Forelimb muscle (tissue), 1 donor: Measurements from ENCODE around the gene STK38L. TPM values are rescaled to one million over a fixed set of nuclear protein-coding genes. Genes with fewer than 3 reads are reported as not detected.

Source experiments
- DNase-seq: peaks from one replicate; pipeline ENCODE4 v3.0.0-alpha.2; 2013; ENCODE audit warnings: low read depth
- polyA plus RNA-seq: library from polyadenylated mRNA; unstranded; fragments of 120-200 nt; gene quantifications from one replicate; pipeline ENCODE4 v1.2.1, GENCODE V29; 2013; ENCODE audit not compliant: insufficient read length

Gene STK38L
- polyA plus RNA-seq, 1 donor = 26.9 TPM

DNA sequence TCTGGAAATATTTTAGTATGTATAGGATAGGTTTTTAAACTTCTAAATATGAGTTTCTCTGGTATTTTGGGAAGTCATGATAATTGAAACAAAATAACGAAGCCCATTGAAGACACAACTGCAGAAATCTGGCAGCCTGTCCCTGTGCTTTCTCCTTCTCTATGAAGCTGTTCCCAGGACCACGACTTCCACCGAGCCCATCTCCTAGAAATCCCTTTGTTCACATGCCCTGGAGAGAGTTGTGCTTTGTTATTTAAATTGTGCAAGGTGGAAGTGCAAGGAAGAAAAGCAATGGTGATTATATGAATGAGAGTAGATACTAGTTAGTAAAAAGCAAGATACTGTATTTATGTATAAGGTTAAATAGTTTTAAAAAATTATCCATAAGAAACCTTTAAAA lies 32.2 kb downstream of the STK38L start:
- no peak for DNase-seq

DNA sequence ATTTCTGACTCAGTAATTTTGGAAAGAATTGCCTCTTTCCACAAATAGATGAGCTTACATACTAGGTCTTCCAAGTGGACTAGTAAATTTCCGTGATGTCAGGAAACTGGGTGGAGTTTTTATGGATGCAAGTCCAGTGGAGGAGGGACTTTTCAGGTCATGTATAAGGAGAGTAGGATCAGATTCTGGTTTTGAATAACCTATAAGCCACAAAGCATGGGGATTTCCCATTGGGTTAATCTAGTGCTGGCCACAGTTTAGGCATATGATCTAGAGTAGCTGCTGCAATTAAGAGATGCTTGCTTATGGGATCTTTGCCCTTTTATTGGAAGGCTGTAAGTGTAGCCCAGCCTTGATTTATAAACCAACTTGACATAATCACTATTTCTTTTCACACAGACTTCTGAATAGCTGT lies 33.8 kb downstream of the STK38L start:
- DNase-seq = peak; percentile 34

DNA sequence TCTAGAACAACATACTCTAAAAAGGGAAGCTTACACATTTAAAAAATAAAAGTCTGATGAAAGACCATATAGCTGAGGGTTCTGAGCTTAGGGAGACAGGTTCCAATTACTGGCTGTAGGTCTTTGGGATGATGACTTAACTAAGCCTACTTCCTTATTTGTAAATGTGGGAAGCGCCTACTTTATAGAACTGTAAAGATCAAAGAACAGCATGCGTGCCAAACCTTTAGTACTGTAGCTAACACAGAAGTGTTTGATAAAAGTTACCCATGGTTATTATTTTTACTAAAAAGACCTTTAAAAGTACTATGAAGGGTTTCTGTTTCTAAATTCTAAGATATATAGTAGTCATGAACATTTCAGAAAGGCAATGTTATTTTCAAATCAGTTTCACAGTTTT lies 35.7 kb downstream of the STK38L start:
- no peak for DNase-seq

DNA sequence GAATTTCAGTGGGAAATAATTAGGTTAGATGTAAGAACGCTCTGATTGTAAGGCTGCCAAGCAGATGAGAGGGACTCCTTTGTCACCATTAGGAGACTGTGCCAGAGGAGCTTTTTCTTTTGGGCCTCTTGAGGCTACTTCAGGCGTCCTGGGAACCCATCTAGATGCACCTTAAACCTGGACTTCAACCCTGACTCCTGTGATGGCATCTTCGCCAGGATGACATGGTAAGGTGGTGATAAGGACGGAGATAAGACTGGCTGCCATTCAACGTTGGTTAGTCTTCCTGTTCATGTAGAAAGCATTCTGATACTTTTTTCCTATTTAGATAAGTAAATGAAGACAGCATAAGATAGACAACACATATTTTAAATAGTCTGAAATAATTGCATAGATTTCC lies 36.3 kb downstream of the STK38L start:
- no peak for DNase-seq

DNA sequence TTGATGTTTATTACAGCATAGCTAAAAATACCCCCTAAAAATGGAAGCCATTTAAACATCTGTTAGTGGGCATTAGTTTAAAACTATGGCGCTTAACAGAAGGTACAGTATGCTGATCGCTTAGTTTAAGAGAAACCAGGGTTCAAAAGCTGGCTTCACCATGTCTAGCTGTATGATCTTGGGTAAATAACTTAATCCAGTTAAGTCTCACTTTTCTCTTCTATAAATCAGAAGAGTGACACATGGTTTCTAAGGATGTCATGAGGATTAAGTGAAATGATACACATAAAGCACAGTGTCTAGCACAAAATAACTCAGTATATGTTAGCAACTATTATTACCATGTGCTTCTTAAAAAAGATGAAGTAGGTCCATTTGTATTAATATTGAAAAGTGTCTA lies 38.7 kb downstream of the STK38L start:
- DNase-seq = no peak

DNA sequence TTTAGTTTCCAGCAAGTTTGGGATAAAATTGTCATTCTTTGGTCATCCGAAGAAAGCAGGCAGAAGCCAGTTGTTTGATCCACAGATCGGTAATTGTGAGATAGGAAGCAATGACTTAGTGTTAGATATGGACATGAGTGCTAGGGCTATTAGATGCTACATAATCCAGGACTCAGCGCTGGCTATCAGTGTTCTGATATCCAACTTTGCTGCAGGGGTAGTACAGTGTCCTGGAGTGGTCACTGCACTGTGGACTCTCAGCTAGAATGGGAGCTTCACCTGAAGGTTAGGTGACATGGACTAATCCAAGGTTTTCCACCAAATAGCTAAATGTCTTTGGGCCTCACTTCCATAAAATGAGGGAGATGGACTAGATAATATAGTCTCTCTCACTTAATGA lies 39.9 kb downstream of the STK38L start:
- no peak for DNase-seq

DNA sequence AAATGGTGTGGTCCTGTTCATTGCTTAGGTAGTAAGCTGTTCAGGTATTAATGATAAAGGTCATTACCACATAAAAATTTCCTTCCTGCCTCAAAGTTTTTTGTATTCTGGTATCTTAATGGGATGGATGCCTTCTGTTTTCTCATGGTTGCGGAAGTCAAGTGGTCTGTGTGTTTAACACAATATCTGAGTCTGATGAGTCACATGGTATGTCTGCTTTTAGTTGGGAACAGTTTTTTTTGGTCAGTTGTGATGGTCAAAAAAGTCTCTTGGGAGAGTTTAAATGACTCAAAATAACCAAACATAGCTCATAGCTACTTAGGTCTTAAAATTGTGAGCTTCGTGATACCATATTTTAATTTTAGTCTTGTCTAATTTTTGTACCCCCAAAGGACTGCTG lies 40.7 kb downstream of the STK38L start:
- no peak for DNase-seq

DNA sequence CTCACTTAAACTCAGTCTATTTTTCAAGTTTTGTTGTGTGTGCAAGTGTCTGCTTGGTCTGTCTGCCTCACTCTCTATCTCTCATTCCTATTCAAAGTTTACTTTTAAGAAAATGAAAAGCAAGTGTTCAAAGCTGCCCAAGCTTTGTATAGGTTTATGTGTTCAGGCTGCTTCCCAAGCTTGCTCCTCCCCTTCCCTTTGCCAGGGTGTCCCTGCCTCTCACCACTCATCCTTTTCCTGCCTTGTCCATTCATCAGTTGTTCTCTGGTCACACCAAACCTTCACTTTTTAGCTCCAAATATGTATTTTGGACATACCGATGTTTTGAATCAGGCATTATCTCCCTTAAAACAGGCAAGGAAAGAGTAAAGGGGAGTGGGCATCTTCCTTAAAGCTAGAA lies 41.3 kb downstream of the STK38L start:
- DNase-seq = no peak

DNA sequence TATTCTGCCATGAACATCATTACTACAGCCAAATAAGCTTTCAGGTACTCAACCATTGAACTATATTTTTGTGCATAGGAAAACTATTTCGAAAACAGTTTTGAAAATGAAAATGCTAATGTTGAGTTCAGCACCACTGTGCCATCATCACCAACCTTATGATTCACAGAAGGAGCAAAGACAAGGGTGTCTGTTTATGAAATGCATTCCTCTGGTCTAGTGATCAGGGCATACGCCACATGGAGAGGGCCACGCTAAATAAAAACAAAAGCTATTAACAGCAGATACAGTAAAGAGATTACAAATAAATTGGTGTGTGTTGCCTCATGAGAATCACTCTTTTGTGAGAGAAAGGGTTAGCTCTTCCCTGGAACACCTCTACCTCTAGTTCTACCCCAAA lies 45.3 kb downstream of the STK38L start:
- DNase-seq = no peak

DNA sequence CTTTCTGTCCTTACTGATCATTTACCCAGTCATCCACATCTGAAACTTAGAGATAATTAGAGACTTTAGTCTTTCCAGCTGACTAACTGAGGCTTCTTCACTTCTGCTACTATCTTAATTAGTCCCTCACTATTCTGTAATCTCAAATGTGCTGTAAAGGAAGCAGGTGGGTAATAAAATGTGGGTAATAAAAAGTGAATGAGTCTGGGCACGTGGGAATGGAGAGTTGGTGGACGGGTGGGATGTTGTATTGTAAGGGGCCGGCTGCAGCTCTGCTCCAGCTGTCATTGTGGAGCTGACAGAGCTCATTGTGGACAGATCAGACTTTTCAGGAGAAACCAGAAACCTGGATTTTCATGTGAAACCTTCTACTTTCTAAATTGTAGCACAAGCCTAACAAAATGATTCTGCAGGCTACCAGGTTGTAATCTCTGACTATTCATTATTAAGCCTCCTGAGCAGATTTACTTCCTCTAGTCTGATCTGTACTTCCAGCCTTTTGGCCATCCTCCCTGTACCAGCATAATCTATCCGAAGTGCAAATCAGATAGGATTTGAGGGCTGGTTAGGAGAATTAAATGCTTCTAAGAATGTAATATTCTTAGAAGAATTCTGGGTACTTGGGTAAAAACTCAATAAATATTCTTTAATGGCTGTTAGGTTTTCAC lies 46.5 kb downstream of the STK38L start:
- DNase-seq = no peak

DNA sequence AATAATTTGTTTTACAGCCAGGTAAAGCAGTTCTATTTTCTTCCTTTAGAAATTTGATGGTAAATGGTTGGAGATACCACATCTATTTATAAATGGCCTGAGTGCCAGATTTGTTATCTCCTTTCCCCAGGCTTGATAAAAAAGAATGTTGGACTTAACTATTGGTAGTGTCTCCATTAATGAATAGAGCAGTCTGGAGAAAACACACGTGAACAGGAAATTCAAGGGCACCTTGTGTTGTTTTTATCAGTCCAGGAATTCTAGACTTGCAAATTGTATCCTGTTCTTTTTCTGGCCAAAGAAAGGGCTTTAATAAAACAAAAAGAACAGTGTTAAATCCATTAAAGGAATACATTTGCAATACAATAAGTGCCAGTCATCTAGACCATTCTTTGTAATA lies 47.8 kb downstream of the STK38L start:
- no peak for DNase-seq

DNA sequence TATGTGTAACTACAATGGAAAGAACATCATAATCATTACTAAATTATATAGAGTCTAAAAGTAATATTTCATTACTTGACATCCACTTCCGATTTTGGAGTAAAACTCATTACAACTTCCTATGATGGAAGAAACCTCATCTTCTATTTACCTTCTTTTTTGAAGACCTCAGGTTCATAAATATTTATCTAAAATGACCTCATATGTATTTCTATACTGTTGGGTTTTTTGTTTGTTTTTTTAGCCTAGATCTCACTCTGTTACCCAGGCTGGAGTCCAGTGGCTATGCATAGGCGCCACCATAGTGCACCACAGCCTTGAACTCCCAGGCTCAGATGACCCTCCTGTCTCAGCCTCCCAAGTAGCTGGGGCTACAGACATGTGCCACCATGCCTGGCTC lies 48.6 kb downstream of the STK38L start:
- no peak for DNase-seq

DNA sequence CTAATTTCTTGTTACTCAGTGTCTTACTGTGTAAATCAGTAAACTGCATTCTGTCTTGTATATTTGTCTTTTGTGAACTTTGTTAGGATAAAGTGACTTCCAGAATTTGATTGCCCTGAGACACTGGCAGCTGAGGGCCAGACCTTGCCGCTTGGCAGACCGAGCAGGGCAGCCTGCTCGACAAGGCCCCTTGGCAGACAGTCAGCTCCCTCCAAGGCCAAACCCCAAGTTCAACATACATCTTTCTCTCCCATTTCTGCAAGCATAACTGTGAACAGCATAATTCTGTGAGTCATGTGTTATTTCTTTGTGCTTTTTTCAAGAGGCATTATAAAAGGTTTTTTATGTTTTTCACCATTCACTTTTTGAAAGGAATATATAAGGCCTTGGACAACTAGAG lies 49.4 kb downstream of the STK38L start:
- no peak for DNase-seq

DNA sequence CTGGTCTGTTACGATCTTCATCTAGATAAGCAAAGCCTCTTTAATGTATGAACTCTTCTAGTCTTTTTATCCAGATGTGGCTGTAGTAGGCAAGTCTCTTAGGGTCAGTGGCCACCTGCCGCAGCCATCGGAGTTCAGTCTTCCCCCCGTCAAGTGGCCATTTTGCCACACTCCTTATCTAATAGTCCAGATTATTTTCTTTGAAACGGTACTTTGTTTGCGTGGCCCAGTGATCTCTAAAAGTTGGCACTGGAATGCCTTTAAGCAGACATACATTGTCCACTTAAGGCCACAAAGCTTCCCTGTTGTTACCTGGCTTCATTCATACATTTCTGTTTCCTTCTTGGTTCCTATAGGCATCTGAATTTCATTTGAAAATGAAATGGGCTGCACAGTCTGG lies 52.6 kb downstream of the STK38L start:
- no peak for DNase-seq

DNA sequence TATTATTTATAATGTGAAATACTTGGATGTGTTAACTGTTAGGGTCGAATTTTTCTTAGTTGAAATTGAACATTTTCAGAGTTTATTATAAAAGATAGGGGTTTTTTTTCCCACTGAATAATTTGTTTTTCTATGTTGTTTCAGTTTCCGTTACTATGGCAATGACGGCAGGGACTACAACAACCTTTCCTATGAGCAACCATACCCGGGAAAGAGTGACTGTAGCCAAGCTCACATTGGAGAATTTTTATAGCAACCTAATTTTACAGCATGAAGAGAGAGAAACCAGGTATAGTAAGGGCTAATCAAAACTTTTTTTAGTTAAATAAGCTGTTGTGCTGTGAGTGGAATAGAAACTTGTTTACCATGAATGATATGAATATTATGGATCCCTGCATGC lies 53.5 kb downstream of the STK38L start:
- DNase-seq = peak; percentile 8

DNA sequence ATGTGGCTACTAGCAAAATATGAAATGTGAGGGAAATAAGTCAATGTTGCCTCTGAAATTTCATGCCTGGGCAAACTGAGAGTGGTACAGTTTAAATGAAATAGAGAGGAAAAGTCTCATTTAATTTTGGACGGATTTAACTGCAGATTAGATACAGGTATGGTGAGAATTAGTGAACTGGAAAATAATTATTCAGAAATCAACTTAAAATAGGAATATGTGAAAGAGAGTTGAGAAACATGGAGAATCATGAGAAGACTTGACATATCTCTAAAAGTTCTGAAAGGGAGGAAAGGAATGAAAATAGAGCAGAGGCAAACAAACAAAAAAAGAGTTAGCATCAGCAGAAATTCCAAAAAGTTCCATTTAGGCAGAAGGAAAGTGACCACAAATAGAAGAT lies 55.0 kb downstream of the STK38L start:
- DNase-seq = no peak

DNA sequence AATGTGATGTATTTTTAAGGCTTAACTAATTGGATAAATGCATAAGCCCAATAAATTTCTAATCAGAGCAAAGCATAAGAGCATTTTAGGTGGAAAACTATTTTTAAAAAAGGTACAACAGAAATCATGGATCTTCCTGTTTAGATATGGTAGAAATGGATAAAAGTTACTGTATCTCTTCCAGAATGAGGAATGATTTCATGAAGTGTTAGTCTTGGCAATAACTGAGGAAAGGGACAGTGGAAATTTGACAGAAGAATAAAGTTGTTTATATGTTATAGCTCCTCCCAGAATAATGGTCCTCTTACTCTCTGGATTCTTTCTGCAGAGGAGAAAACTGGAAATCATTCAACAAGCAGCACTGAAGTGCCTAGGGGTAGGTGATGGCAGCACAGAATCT lies 56.1 kb downstream of the STK38L start:
- no peak for DNase-seq

DNA sequence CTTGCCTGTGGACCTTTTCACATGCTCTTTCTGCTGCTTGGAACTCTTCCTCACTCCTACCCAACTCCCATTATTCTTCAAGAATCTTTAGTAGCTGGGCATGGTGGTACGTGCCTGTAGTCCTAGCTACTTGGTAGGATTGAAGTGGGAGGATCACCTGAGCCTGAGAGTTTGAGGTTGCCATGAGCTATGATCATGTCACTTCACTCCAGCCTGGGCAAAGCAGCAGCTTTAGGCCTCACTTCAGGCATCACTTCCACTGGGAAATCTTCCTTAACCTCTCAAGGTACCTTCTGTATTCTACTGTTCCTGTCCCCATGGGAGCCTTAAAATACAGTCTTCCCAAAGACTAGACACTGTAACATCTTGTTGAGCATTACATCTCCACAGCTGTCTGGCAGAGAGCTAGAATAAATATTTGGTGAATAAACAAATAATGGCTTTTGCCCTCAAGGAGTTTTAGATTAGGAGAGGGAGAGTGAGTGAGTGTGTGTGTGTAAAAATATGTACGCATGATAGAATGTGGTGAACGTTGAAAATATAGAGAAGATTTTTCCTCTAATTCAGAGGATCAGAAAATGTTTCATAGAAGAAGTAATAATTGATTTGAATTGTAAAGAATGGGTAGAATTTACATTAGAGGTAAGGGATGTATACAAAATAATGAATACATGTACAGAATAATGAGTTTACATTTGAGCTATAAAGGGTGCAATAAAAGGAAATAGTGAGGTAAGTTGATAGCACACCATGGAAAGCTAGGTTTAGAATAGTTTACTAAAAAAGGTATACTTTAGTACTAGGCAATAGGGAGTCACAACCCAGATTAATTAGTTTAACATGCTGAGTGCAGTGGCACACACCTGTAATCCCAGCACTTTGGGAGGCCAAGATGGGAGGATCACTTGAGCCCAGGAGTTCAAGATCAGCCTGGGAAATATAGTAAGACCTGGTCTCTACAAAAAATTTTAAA lies 59.3 kb downstream of the STK38L start:
- DNase-seq = no peak

DNA sequence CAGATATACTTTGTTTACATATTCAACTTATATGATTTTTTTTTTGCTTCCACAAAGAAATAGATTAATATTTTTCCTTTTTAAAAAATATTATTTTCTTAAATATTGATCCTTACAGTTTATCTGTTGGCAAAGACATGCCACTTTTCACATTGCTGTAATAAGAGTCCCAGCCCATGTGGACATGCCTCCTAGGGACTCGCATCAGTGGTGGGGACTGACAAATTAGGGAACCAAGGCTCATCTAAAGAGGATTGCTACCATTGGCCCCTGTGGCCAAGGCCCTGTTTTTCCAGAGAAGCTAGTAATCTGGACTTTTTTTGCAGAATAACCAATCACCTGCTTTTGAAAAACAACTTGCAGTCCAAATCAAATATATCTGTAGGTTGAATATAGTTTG lies 60.8 kb downstream of the STK38L start:
- no peak for DNase-seq

DNA sequence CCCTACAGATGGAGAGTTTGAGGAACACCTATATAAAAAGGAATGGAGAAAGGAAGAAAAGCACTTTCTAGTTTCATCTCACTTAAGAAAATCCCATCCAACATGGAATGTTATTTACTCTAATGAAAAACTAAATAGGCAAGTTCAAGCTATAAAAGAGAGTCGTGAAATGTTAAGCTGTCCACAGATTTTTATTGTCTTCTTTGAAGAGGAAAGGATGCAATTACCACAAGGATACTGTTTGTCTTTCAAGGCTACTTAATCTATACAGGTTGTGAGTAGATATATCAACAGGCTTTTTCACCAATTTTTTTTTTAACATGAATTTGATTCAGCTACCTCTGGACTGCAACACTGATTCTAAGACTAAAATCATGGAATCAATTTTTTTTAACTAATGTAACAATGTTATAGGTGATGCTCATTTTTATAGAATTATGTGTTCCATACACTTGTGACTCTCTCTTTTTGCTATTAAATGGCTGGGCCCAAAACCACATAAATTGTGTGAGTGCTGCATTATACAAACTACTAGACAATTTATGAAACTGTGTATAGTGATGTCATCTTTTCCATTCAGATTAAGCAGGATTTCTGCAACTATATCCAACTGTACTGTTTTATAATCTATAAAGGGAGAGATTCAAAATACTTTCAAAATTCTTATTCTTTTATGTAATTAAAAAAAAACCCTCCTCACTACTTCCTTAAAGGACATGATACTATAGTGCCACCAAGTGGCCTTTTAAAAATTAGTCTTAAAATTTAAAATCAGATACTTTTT lies 61.8 kb downstream of the STK38L start:
- DNase-seq = peak; percentile 24

DNA sequence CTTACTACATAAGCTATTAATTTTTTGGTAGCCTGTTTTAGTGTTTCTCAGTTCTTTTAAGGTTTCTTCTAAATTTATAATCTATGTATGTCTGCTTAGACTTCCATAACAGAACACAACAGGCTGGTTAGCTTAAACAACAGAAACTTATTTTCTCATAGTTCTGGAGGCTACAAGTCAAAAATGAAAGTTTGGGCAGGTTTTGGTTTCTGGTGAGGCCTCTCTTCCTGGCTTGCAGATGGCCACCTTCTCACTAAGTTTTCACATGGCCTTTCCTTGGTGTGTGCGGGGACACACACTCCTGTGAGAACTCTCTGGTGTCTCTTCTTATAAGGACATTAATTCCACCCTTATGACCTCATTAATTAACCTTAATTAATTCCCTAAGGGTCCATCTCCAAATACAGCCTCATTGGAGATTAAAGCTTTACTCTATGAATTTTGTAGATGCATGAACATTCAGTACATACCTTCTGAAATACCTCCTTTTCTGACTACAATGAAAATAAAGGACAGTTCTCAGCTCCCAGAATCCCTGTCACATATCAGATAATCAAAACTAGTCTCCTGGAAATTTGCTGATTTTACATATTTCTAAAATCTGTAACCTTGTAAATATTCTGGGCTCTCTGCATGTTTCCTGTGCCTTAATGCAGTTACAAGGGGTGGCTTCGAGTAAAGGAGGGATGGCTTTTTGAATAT lies 65.4 kb downstream of the STK38L start:
- DNase-seq = no peak

DNA sequence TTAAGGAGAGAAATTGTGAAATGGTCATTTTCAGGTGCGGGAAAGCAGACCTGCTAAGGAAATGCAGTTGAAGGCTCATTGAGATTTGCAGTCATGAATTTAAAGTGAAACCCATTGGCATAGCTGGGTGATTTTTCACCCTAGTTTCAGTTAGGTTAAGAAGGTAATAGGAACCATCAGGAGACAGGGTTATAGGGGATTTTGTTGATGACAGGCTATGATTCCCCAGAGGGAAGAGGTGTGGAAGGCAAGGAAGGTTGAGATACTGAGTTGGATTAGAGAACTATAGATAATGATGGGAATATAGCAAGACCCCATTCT lies 65.9 kb downstream of the STK38L start:
- DNase-seq = no peak
